GM10248 (cell line): ENCODE measurements around the gene DDX51.

Experiments used
- CTCF ChIA-PET: fragments of 300-600 bp; sonication (Branson Sonifier 250); formaldehyde crosslinking; extraction: SDS; loops from one replicate; lab custom pipeline; 2021; ENCODE audit warnings: antibody characterized with exemption; lab: Yijun Ruan, JAX
- POLR2A ChIA-PET: fragments of 350-650 bp; sonication (Branson Sonifier 250); formaldehyde crosslinking; extraction: SDS; loops from one replicate; lab custom pipeline; 2020; ENCODE audit warnings: antibody characterized with exemption; lab: Yijun Ruan, JAX
- DNase-seq: peaks from one replicate; pipeline ENCODE4 v3.0.0; 2012; ENCODE audit errors: extremely low spot score
- TF ChIP-seq, protein P1 (sequence below): IDR thresholded peaks from 2 replicates; pipeline ENCODE4 v1.5.1; 2012; ENCODE audit warnings: mild to moderate bottlenecking, low read depth; ENCODE audit errors: extremely low read depth, missing control alignments, control extremely low read depth

The DDX51 gene

DNA sequence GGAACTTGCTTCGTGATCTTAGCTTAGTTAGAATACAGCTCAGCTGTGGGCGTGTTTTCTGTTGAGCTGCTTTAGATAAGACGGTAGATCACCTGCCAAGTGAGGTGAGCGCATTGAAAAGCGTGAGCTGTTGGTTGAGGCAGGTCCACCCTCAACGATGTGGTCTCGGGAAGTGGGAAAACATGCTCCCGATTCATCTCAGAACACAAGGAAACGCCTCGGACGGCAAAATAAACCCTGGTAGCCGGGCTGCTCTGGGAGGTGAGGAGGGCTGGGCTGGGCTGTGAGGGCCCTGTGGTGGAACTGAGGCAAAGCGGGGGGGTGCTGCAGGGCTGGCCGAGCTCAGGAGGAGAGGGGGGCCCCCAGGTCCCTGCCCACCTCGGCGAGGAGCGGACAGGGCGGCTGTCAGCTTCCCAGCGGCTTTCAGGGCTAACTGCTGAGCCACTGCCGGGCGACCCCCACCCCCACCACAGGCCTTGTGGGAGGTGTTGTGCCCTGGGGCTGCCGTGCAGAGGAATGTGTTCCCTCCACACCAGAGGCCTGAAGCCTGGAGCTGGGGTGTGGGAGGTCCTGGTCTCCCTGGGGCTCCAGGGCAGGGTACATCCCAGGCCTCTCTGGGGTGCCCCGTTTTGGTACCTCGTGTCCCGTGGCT is 30.8 kb upstream of the DDX51 start:
- TF ChIP-seq, protein P1, sequence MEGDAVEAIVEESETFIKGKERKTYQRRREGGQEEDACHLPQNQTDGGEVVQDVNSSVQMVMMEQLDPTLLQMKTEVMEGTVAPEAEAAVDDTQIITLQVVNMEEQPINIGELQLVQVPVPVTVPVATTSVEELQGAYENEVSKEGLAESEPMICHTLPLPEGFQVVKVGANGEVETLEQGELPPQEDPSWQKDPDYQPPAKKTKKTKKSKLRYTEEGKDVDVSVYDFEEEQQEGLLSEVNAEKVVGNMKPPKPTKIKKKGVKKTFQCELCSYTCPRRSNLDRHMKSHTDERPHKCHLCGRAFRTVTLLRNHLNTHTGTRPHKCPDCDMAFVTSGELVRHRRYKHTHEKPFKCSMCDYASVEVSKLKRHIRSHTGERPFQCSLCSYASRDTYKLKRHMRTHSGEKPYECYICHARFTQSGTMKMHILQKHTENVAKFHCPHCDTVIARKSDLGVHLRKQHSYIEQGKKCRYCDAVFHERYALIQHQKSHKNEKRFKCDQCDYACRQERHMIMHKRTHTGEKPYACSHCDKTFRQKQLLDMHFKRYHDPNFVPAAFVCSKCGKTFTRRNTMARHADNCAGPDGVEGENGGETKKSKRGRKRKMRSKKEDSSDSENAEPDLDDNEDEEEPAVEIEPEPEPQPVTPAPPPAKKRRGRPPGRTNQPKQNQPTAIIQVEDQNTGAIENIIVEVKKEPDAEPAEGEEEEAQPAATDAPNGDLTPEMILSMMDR = no peak
- ChIA-PET POLR2A (no interaction called here), CTCF (interaction anchor here (1.1 to 1.3 kb wide), 2 partner anchors 11 kb away, joined by 3 to 4 read pairs; no protein-coding TSS in a partner anchor)
- DNase-seq = no peak

DNA sequence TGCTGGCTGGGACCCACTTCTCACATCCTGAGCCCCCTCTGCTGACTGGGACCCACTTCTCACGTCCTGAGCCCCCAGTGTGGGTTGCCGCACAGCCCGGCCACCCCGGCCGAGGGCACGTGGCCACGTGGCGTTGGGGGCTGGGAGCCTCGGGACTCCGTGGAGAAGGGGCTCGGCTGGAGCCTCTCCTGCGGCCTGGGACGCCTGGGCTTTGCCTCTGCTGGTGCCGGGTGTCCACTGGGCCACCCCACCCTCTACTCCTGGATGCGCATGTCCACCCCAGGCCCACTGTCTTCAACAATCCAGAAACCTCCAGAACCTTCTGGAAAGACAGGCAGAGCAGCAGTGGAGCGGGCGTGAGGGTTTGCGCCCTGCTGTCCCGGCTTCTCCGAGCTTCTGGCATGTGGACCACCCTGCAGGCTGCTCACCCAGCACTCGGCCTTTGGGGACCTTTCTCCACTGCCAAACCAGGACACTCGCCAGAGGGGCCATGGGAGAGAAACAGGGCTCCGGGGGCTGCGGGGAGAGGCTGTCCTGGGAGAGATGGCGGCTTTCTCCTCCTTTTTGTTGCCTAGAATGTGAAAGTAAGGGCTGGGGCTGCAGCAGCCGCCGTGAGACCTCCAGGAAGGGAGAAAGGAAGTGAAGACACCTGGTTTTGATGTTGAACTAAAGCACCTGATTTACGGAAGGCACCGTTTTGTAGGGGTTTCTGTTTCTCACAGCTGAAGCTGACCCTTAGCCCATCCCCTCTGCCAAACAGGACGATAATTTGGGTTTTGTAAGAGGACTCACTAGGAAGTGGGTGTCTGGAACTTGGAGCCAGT is 30.1 kb upstream of the DDX51 start:
- POLR2A ChIA-PET = no interaction called here
- CTCF ChIA-PET = interaction anchor here (1.3 kb wide), 1 partner anchor 11 kb away, joined by 4 read pairs; no protein-coding TSS in a partner anchor

DNA sequence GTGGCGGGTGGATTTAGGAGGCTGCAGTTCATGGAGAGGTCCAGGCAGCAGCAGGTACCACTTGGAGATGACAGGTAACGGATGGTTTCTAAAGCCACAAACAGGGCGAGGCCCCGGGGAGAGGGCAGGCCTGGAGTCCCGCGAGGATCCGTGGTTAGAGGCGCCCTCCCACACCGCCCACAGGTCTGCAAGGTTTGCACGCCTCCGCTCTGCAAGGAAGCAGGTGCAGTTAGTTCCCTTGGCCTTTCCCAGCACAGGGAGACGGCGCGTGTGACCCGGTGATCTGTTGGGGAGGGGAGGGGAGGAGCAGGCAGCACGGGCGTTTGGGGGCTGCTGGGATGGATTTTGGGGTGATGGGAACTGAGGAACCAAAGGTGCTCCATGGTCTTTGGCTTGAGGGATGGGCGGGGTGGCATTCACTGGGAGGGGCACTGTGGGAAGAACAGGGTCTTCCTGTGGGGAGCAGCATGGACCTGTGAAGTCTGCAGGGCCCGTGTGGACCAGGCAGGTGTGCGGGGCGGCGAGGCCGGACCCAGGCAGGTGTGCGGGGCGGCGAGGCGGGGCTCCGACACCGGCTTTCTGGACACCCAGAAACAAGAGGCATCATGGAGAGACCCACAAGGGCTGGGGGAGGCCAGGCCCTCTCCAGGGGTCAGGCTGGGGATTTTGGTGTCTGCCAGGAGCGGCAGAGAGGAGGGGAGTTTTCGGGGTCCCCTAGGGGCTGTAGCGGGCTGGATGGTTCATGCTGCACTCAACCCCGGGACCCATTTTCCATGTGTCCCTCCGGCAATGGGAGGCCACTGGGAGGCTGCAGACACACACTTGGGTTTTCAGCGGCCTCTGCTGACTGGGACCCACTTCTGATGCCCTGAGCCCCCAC is 29.3 kb upstream of the DDX51 start:
- no peak for DNase-seq
- POLR2A ChIA-PET = no interaction called here

More for the DNA sequence above, 30.1 kb upstream of the DDX51 start:
- DNase-seq = no peak
- TF ChIP-seq, protein P1 = no peak

DNA sequence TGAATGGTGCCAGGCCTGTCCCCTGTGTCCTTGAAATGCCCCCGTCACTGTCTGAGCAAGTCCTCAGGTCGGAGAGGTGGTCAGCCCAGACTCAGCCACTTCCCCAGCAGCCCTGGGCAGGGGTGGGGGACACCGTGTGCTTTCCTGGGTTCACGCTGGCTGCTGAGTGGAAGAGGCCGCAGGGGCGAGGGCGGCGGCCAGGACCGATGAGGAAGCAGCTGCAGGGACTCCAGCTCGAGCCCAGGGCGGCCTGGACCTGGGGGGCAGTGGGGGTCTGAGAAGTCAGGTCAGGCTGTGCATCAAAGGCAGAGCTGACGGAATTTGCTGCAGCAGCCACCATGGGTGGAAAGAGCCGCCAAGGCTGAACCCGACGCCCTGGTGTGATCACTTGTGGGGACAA is 28.5 kb upstream of the DDX51 start:
- DNase-seq = no peak
- TF ChIP-seq, protein P1 = no peak
- ChIA-PET POLR2A (no interaction called here), CTCF (no interaction called here)

More for the DNA sequence above, 29.3 kb upstream of the DDX51 start:
- TF ChIP-seq, protein P1 = no peak
- CTCF ChIA-PET = no interaction called here

DNA sequence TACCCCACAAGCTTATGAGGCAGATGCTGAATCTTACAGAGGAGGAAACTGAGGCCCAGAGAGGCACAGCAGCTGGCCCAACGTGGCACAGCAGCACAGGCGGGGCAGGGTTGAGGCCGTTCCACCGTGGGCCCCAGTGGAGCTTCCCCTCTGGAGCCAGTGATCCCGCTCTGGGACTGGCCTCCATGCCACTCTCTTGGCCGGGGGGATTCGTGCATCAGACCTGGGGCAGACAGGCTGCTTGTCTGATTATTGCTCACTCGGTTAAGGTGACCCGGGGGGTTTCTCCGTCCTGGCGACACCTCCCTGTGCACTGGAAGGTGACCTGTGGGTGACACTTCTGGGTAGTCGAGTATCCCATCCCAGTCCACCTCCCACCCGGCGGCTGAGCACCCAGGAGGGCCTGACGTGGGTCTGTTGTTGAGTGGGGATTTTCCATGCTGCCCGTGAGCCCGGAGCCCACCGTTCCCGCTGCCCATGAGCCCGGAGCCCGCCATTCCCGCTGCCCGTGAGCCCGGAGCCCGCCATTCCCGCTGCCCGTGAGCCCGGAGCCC is 27.9 kb upstream of the DDX51 start:
- POLR2A ChIA-PET = interaction anchor here (0.6 kb wide), 1 partner anchor 258 kb away, joined by 4 read pairs; no protein-coding TSS in a partner anchor
- CTCF ChIA-PET = no interaction called here
- no peak for DNase-seq
- TF ChIP-seq, protein P1 = no peak

DNA sequence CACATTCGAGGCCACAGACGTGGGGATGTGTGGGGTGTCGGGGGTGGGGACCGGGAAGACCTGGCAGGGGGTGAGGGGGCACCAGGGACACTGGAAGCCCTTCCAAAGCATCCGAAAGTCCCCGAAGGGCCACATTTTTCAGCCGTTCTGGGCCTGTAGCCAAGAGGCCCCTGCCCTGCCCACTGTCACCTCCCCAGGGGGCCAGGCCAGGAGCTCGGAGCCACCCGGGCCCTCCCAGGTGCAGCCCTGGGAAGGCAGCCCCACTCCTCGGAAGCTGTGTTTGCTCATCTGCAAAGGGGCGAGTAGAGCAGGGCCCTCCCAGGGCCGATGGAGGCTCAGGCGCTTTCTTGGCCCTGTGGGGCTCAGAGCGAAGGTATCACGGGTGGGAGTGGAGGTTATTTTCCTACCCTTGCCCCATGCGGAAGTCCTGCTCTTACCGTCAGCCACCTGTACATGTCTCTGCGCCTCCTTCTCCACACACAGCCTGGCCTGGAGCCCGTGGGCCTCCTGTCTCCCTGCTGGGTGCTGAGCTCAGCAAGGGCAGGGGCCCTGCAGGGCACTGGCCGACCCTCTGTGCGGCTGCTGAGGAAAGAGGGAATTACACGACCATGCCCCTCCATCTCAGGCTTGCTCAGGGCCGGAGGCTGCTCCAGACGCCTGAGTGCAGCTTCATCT is 27.3 kb upstream of the DDX51 start:
- ChIA-PET POLR2A (interaction anchor here (0.6 kb wide), 1 partner anchor 259 kb away, joined by 4 read pairs; no protein-coding TSS in a partner anchor), CTCF (no interaction called here)
- TF ChIP-seq, protein P1 = no peak
- no peak for DNase-seq
